IMR-90 (cell line): ENCODE data around the gene THAP12. TPM values are rescaled to one million over a fixed set of nuclear protein-coding genes. Genes with fewer than 3 reads are reported as not detected.

Source experiments
- ATAC-seq: fragments of 200-7000 bp; cut with Tn5 transposase; 2 replicates; pipeline ENCODE4 v1.9.1; 2020; ENCODE audit warnings: low read depth, mild to moderate bottlenecking, moderate library complexity
- BruUV-seq: library from RNA; stranded (reverse); fragments of 400-500 nt; replicated peaks from 2 replicates; lab custom pipeline; 2021; lab: Mats Ljungman, UMichigan
- CTCF ChIA-PET: fragments of 300-600 bp; formaldehyde crosslinking; extraction: SDS; loops from one replicate; lab custom pipeline; 2021; ENCODE audit warnings: antibody characterized with exemption; lab: Yijun Ruan, JAX
- POLR2A ChIA-PET: fragments of 300-600 bp; sonication (Branson Sonifier 250); formaldehyde crosslinking; loops from one replicate; lab custom pipeline; 2022; ENCODE audit warnings: antibody characterized with exemption; ENCODE audit not compliant: unreplicated experiment; lab: Charles Lee
- DNase-seq: peaks from one replicate; pipeline ENCODE4 v3.0.0; 2013
- H2AFZ ChIP-seq: replicated peaks from 2 replicates; pipeline ENCODE3; 2013; ENCODE audit warnings: low read length, mild to moderate bottlenecking; ENCODE audit not compliant: poor library complexity
- H2AK5ac ChIP-seq: 2 replicates; pipeline ENCODE4 v1.6.1; 2013; ENCODE audit warnings: low read depth, low read length, inconsistent platforms
- H2AK9ac ChIP-seq: replicated peaks from 2 replicates; pipeline ENCODE3; 2013; ENCODE audit warnings: mild to moderate bottlenecking, low read depth, low read length, moderate library complexity; ENCODE audit not compliant: poor library complexity
- H2BK120ac ChIP-seq: 2 replicates; pipeline ENCODE4 v1.6.1; 2013; ENCODE audit warnings: low read depth, low read length, inconsistent platforms
- H2BK15ac ChIP-seq: 3 replicates; pipeline ENCODE4 v1.6.1; 2013; ENCODE audit warnings: low read depth, low read length, inconsistent platforms
- H2BK20ac ChIP-seq: 2 replicates; pipeline ENCODE4 v1.6.1; 2013; ENCODE audit warnings: low read depth, mild to moderate bottlenecking, inconsistent platforms, low read length, moderate library complexity
- H2BK5ac ChIP-seq: 2 replicates; pipeline ENCODE4 v1.6.1; 2013; ENCODE audit warnings: mild to moderate bottlenecking, low read depth, low read length, inconsistent platforms; ENCODE audit not compliant: poor library complexity, severe bottlenecking
- H3K14ac ChIP-seq: replicated peaks from 2 replicates; pipeline ENCODE4 v1.6.1; 2013; ENCODE audit warnings: low read depth, low read length, inconsistent platforms
- H3K18ac ChIP-seq: 2 replicates; pipeline ENCODE4 v1.6.1; 2013; ENCODE audit warnings: low read depth, low read length, control low read depth
- H3K23ac ChIP-seq: 2 replicates; pipeline ENCODE4 v1.6.1; 2013; ENCODE audit warnings: low read depth, low read length, inconsistent platforms
- H3K27ac ChIP-seq: 2 replicates; pipeline ENCODE4 v1.5.1; 2013; ENCODE audit warnings: mild to moderate bottlenecking, control low read depth, low read length; ENCODE audit not compliant: insufficient read depth
- H3K27me3 ChIP-seq: 2 replicates; pipeline ENCODE4 v1.6.1; 2013; ENCODE audit warnings: low read length; ENCODE audit not compliant: control insufficient read depth, insufficient read depth
- H3K36me3 ChIP-seq: 2 replicates; pipeline ENCODE4 v1.6.1; 2013; ENCODE audit warnings: low read length, mixed read lengths; ENCODE audit not compliant: control insufficient read depth, insufficient read depth
- H3K4ac ChIP-seq: 2 replicates; pipeline ENCODE4 v1.6.1; 2013; ENCODE audit warnings: low read depth, low read length, inconsistent platforms
- H3K4me1 ChIP-seq: 2 replicates; pipeline ENCODE4 v1.6.1; 2013; ENCODE audit warnings: low read length, mixed read lengths; ENCODE audit not compliant: control insufficient read depth, insufficient read depth
- H3K4me2 ChIP-seq: 2 replicates; pipeline ENCODE4 v1.6.1; 2013; ENCODE audit warnings: low read depth, mild to moderate bottlenecking, control low read depth, low read length, moderate library complexity
- H3K4me3 ChIP-seq: 2 replicates; pipeline ENCODE4 v1.5.1; 2013; ENCODE audit warnings: low read depth, mild to moderate bottlenecking, control low read depth, low read length, moderate library complexity; ENCODE audit not compliant: insufficient read depth
- H3K56ac ChIP-seq: 2 replicates; pipeline ENCODE4 v1.6.1; 2013; ENCODE audit warnings: low read length, inconsistent platforms; ENCODE audit not compliant: insufficient read depth; ENCODE audit errors: extremely low read depth
- H3K79me1 ChIP-seq, 2 experiments: 2 replicates each; pipeline ENCODE4 v1.6.1; 2013; ENCODE audit warnings: low read length in 2 of 2, inconsistent platforms in 1 of 2, low read depth in 1 of 2
- H3K9ac ChIP-seq: 2 replicates; pipeline ENCODE4 v1.6.1; 2013; ENCODE audit warnings: low read depth, low read length, control low read depth
- H3K9me1 ChIP-seq: 2 replicates; pipeline ENCODE4 v1.6.1; 2013; ENCODE audit warnings: low read length, inconsistent platforms; ENCODE audit not compliant: insufficient read depth
- H3K9me3 ChIP-seq: 2 replicates; pipeline ENCODE4 v1.6.1; 2013; ENCODE audit warnings: low read length; ENCODE audit not compliant: control insufficient read depth, insufficient read depth
- H4K20me1 ChIP-seq: 2 replicates; pipeline ENCODE4 v1.6.1; 2013; ENCODE audit warnings: low read length, inconsistent platforms; ENCODE audit not compliant: insufficient read depth
- H4K5ac ChIP-seq: 2 replicates; pipeline ENCODE4 v1.6.1; 2013; ENCODE audit warnings: mild to moderate bottlenecking, low read depth, low read length, control low read depth
- H4K8ac ChIP-seq, 2 experiments: 2 replicates each; pipeline ENCODE4 v1.6.1; 2013; ENCODE audit warnings: low read depth in 2 of 2, low read length in 2 of 2, control low read depth in 1 of 2, inconsistent platforms in 1 of 2
- H4K91ac ChIP-seq: 2 replicates; pipeline ENCODE4 v1.6.1; 2013; ENCODE audit warnings: low read depth, low read length, inconsistent platforms; ENCODE audit not compliant: insufficient read depth
- CEBPB ChIP-seq: IDR thresholded peaks from 2 replicates; pipeline ENCODE4 v1.6.1; 2012; ENCODE audit warnings: low read depth, low read length, improper control_type of control experiment
- MXI1 ChIP-seq: IDR thresholded peaks from 2 replicates; pipeline ENCODE4 v1.6.1; 2012; ENCODE audit warnings: low read depth, mild to moderate bottlenecking, low read length, moderate library complexity, borderline replicate concordance
- RAD21 ChIP-seq: IDR thresholded peaks from 2 replicates; pipeline ENCODE4 v1.6.1; 2012; ENCODE audit warnings: low read length, improper control_type of control experiment
- WGBS, 2 experiments: methylation state at CpG; one replicate each; pipeline versions ENCODE4 v1.1.5 to v1.1.7; 2013; ENCODE audit warnings: missing lambda C conversion rate in 2 of 2; ENCODE audit not compliant: insufficient read length in 1 of 2; ENCODE audit errors: extremely low coverage in 2 of 2; 5-methylcytosine and 5-hydroxymethylcytosine counted together
- dilution Hi-C: fragments of 300-500 bp; cut with HindIII; formaldehyde crosslinking; loops from one replicate; pipeline ENCODE4 v1.14.3; 2018; ENCODE audit warnings: low sequenced_read_pairs; ENCODE audit not compliant: unreplicated experiment
- in situ Hi-C: fragments of 300-500 bp; cut with MboI; formaldehyde crosslinking; loops from 3 replicates; pipeline ENCODE4 v1.14.3; 2019; ENCODE audit warnings: low sequenced_read_pairs, inconsistent platforms, mixed read lengths
- intact Hi-C: fragments of 100-400 bp; cut with micrococcal nuclease; formaldehyde crosslinking; loops from 2 replicates; pipeline ENCODE4 v1.10.0; 2022
- polyA plus RNA-seq, 3 experiments: library from polyadenylated mRNA; depleted of rRNA; stranded (reverse); fragments of >200 nt; gene quantifications; 2 replicates each; pipeline ENCODE4 v1.2.3, GENCODE V29; 2012; ENCODE audit warnings: low replicate concordance in 1 of 3
- total RNA-seq: library from RNA; depleted of rRNA; stranded (reverse); fragments of >200 nt; gene quantifications from 2 replicates; pipeline ENCODE4 v1.2.3, GENCODE V29; 2012

The THAP12 gene
- total and polyA plus RNA-seq, 2 of the 4 experiments (the other 2 are of a cell fraction): 25.1 to 27.3 TPM

GRCh38 chr11:76325185-76325584 lies 55.7 kb downstream of the THAP12 start:
- no CpG with 5 or more reads among the region's 2 CpGs for WGBS, 2 experiments
- in situ Hi-C loops: no loop called here
- intact Hi-C loops: no loop called here
- Histone ChIP-seq H3K79me1 (no peaks in the 10 kb centered on the region), H3K4me3 (no peak overlapping the region), H3K4me2 (no peak overlapping the region), H3K4me1 (peaks cover 4% of the 10 kb centered on the region), H3K27ac (no peak overlapping the region), H3K9me1 (no peaks in the 10 kb centered on the region), H2BK120ac (no peak overlapping the region), H2AK9ac (no peak overlapping the region), H3K18ac (no peak overlapping the region), H3K9me3 (no peaks in the 10 kb centered on the region), H3K14ac (no peak overlapping the region), H4K91ac (no peak overlapping the region), H2AK5ac (no peak overlapping the region), H3K56ac (no peak overlapping the region), H4K5ac (no peak overlapping the region), H3K27me3 (peaks cover 32% of the 10 kb centered on the region), H4K20me1 (peaks cover 4% of the 10 kb centered on the region; the same call in 1 of the 2 replicates), H2BK5ac (no peak overlapping the region), H3K4ac (no peak overlapping the region), H2AFZ (no peak overlapping the region), H3K36me3 (no peaks in the 10 kb centered on the region), H4K8ac (no peak overlapping the region), H2BK20ac (no peak overlapping the region), H3K23ac (no peak overlapping the region), H2BK15ac (no peak overlapping the region), H3K9ac (no peak overlapping the region)
- ChIA-PET CTCF (no interaction called here), POLR2A (no interaction called here)
- no peak for TF ChIP-seq MXI1
- TF ChIP-seq CEBPB: peak; percentile 69
- no peak for TF ChIP-seq RAD21
- no TSS peak for BruUV-seq
- no peak for ATAC-seq
- DNase-seq: no peak
- dilution Hi-C loops: no loop called here
